ENCODE data around the gene ST6GALNAC5.

GRCh38 chr1:77076759-77077158, 209.5 kb downstream of the ST6GALNAC5 start:
- no peak for TF ChIP-seq POLR2A (IDR thresholded peaks at IDR 0.05; ENCODE audit: low read depth, low read length)
- TF ChIP-seq CTCF (IDR thresholded peaks at IDR 0.05; ENCODE audit: extremely low read depth in 1 of 2, insufficient read depth in 1 of 2, low read depth in 1 of 2, low read length in 2 of 2) = no peak
- no peak for TF ChIP-seq MAX (IDR thresholded peaks at IDR 0.05; ENCODE audit: insufficient read depth, insufficient read length)
- no peak for TF ChIP-seq POLR2AphosphoS5 (IDR thresholded peaks at IDR 0.05; ENCODE audit: insufficient read depth, low read depth, low read length)
- TF ChIP-seq EZH2 (IDR thresholded peaks at IDR 0.05; ENCODE audit: borderline replicate concordance, low read depth, low read length, severe bottlenecking) = no peak
- TF ChIP-seq FOS (IDR thresholded peaks at IDR 0.05; ENCODE audit: borderline replicate concordance, insufficient read depth, low read length) = no peak
- TF ChIP-seq GATA2 (IDR thresholded peaks at IDR 0.05; ENCODE audit: insufficient read depth, insufficient read length, low read depth, low read length) = no peak
- TF ChIP-seq JUN (IDR thresholded peaks at IDR 0.05; ENCODE audit: borderline replicate concordance, insufficient read depth, insufficient read length, low read depth) = no peak

Data from endothelial cell of umbilical vein (primary cell).